Brain pericyte (primary cell): Measurements from ENCODE around the gene MTFR1L.

Experiments used
- DNase-seq: peaks from one replicate; pipeline ENCODE4 v3.0.0-alpha.2; 2012; ENCODE audit warnings: low read depth, low spot score

MTFR1L gene

GRCh38 chr1:25878690-25879089 is 58.9 kb downstream of the MTFR1L start:
- no peak for DNase-seq

- DNase-seq, result no peak
Observed at GRCh38 chr1:25879675-25880074, 59.9 kb downstream of the MTFR1L start.

- DNase-seq, result no peak
Observed at GRCh38 chr1:25880518-25880917, 60.8 kb downstream of the MTFR1L start.

GRCh38 chr1:25881266-25881665 is 61.5 kb downstream of the MTFR1L start:
- DNase-seq, result no peak
